Mesenchymal stem cell (in vitro differentiated cells and primary cell): ENCODE data around the gene SCN8A.

Experiments
- DNase-seq: peaks from one replicate; pipeline ENCODE4 v3.0.0-alpha.2; 2013
- H2AFZ ChIP-seq: one replicate; pipeline ENCODE4 v1.6.1; 2013; ENCODE audit warnings: low read depth, mild to moderate bottlenecking, control low read depth, inconsistent platforms, low read length, moderate library complexity
- H2AK5ac ChIP-seq: 2 replicates; pipeline ENCODE4 v1.6.1; 2013; ENCODE audit warnings: low read length, moderate library complexity, mild to moderate bottlenecking, inconsistent platforms; ENCODE audit not compliant: severe bottlenecking
- H2BK120ac ChIP-seq: one replicate; pipeline ENCODE4 v1.6.1; 2013; ENCODE audit warnings: low read depth, mild to moderate bottlenecking, inconsistent platforms, low read length, moderate library complexity
- H2BK12ac ChIP-seq, 2 experiments: one replicate each; pipeline ENCODE4 v1.6.1; 2013; ENCODE audit warnings: inconsistent platforms in 2 of 2, low read length in 2 of 2, mild to moderate bottlenecking in 2 of 2, moderate library complexity in 2 of 2, control low read depth in 1 of 2
- H2BK15ac ChIP-seq: one replicate; pipeline ENCODE4 v1.6.1; 2013; ENCODE audit warnings: mild to moderate bottlenecking, low read depth, inconsistent platforms; ENCODE audit not compliant: poor library complexity, severe bottlenecking
- H2BK5ac ChIP-seq: 2 replicates; pipeline ENCODE4 v1.6.1; 2013; ENCODE audit warnings: low read depth, mild to moderate bottlenecking, low read length, control low read depth, inconsistent platforms; ENCODE audit not compliant: poor library complexity, severe bottlenecking
- H3K14ac ChIP-seq, 2 experiments: one replicate each; pipeline ENCODE4 v1.6.1; 2013; ENCODE audit warnings: inconsistent platforms in 2 of 2, low read length in 2 of 2, control low read depth in 1 of 2, mild to moderate bottlenecking in 1 of 2, moderate library complexity in 1 of 2
- H3K18ac ChIP-seq, 2 experiments: one replicate each; pipeline ENCODE4 v1.6.1; 2013; ENCODE audit warnings: inconsistent platforms in 2 of 2, low read length in 2 of 2, control low read depth in 1 of 2, low read depth in 1 of 2, mild to moderate bottlenecking in 1 of 2
- H3K23ac ChIP-seq, 2 experiments: one replicate each; pipeline ENCODE4 v1.6.1; 2013; ENCODE audit warnings: inconsistent platforms in 2 of 2, low read length in 2 of 2, mild to moderate bottlenecking in 2 of 2, moderate library complexity in 2 of 2, control low read depth in 1 of 2
- H3K27ac ChIP-seq: 2 replicates; pipeline ENCODE4 v1.5.1; 2013; ENCODE audit warnings: mild to moderate bottlenecking, moderate library complexity, low read length, control low read depth, inconsistent platforms; ENCODE audit not compliant: poor library complexity, severe bottlenecking
- H3K27me3 ChIP-seq, 2 experiments: 2 replicates each; pipeline versions ENCODE4 v1.6.1 to v1.7.0; 2013; ENCODE audit warnings: low read length in 2 of 2, mild to moderate bottlenecking in 2 of 2, moderate library complexity in 2 of 2, control low read depth in 1 of 2, inconsistent platforms in 1 of 2; ENCODE audit not compliant: control insufficient read depth in 1 of 2, insufficient read depth in 1 of 2
- H3K36me3 ChIP-seq, 2 experiments: 2 replicates each; pipeline versions ENCODE4 v1.6.1 to v1.7.0; 2013; ENCODE audit warnings: low read length in 2 of 2, control low read depth in 1 of 2, inconsistent platforms in 1 of 2, low read depth in 1 of 2, mild to moderate bottlenecking in 1 of 2; ENCODE audit not compliant: insufficient read depth in 2 of 2, control insufficient read depth in 1 of 2
- H3K4ac ChIP-seq, 2 experiments: one replicate each; pipeline ENCODE4 v1.6.1; 2013; ENCODE audit warnings: inconsistent platforms in 2 of 2, low read length in 2 of 2, mild to moderate bottlenecking in 2 of 2, moderate library complexity in 2 of 2, control low read depth in 1 of 2, low read depth in 1 of 2
- H3K4me1 ChIP-seq: 2 replicates; pipeline ENCODE4 v1.6.1; 2013; ENCODE audit warnings: low read depth, low read length, control low read depth; ENCODE audit not compliant: control insufficient read depth, insufficient read depth
- H3K4me2 ChIP-seq: 2 replicates; pipeline ENCODE4 v1.6.1; 2013; ENCODE audit warnings: low read length, mild to moderate bottlenecking, inconsistent platforms; ENCODE audit not compliant: poor library complexity, severe bottlenecking
- H3K4me3 ChIP-seq, 2 experiments: 2 replicates each; pipeline versions ENCODE4 v1.5.1 to v1.7.0; 2013; ENCODE audit warnings: low read length in 2 of 2, mild to moderate bottlenecking in 2 of 2, control low read depth in 1 of 2, low read depth in 1 of 2; ENCODE audit not compliant: insufficient read depth in 1 of 2
- H3K79me1 ChIP-seq: replicated peaks from 2 replicates; pipeline ENCODE4 v1.6.1; 2013; ENCODE audit warnings: mild to moderate bottlenecking, control low read depth, low read length, inconsistent platforms; ENCODE audit not compliant: poor library complexity, severe bottlenecking
- H3K9ac ChIP-seq: 2 replicates; pipeline ENCODE4 v1.7.0; 2013; ENCODE audit warnings: mild to moderate bottlenecking, low read length, moderate library complexity
- H3K9me3 ChIP-seq: 2 replicates; pipeline ENCODE4 v1.7.0; 2013; ENCODE audit warnings: mild to moderate bottlenecking, low read length; ENCODE audit not compliant: control insufficient read depth
- H4K8ac ChIP-seq: one replicate; pipeline ENCODE4 v1.6.1; 2013; ENCODE audit warnings: inconsistent platforms, mild to moderate bottlenecking, low read length, moderate library complexity
- H4K91ac ChIP-seq: one replicate; pipeline ENCODE4 v1.6.1; 2013; ENCODE audit warnings: mild to moderate bottlenecking, low read length, inconsistent platforms
- WGBS: methylation state at CpG from one replicate; pipeline ENCODE4 v1.1.7; 2013; ENCODE audit warnings: mixed read lengths; 5-methylcytosine and 5-hydroxymethylcytosine counted together

SCN8A gene

GRCh38 chr12:51729331-51729730, 138.3 kb downstream of the SCN8A start:
- no peak overlapping the region for H2BK12ac ChIP-seq
- H2BK5ac ChIP-seq, result no peak overlapping the region
- peaks cover 0 to 36% of the 10 kb centered on the region in 2 experiments for H3K36me3 ChIP-seq
- WGBS, result no CpG with 5 or more reads among the region's 4 CpGs
- H4K8ac ChIP-seq, result no peak overlapping the region
- H3K4ac ChIP-seq, result no peak overlapping the region
- no peak overlapping the region for H2BK15ac ChIP-seq
- no peak overlapping the region for H4K91ac ChIP-seq
- no peak overlapping the region for H3K18ac ChIP-seq
- H2BK120ac ChIP-seq, result no peak overlapping the region
- H3K79me1 ChIP-seq, result no peaks in the 10 kb centered on the region
- H3K4me2 ChIP-seq, result no peak overlapping the region
- H3K9me3 ChIP-seq, result peaks cover 4% of the 10 kb centered on the region
- no peak overlapping the region for H3K4me3 ChIP-seq
- no peak overlapping the region for H3K9ac ChIP-seq
- H2AFZ ChIP-seq, result no peak overlapping the region
- H2AK5ac ChIP-seq, result no peak overlapping the region
- no peaks in the 10 kb centered on the region for H3K4me1 ChIP-seq
- no peak overlapping the region for H3K14ac ChIP-seq
- no peak overlapping the region for H3K27ac ChIP-seq
- H3K27me3 ChIP-seq, result no peaks in the 10 kb centered on the region
- peak; percentile 22 for DNase-seq
- H3K23ac ChIP-seq, result no peak overlapping the region

GRCh38 chr12:51730745-51731144, 139.7 kb downstream of the SCN8A start:
- Histone ChIP-seq H3K4me2 (no peak overlapping the region), H3K36me3 (peaks cover 0 to 32% of the 10 kb centered on the region in 2 experiments), H3K9ac (no peak overlapping the region), H3K27me3 (no peaks in the 10 kb centered on the region), H3K4me1 (no peaks in the 10 kb centered on the region), H2AFZ (no peak overlapping the region), H2BK120ac (no peak overlapping the region), H3K23ac (no peak overlapping the region), H3K4me3 (no peak overlapping the region), H3K14ac (no peak overlapping the region), H3K9me3 (peaks cover 4% of the 10 kb centered on the region), H2BK15ac (no peak overlapping the region), H3K79me1 (no peaks in the 10 kb centered on the region), H4K91ac (no peak overlapping the region), H3K27ac (no peak overlapping the region), H2BK5ac (no peak overlapping the region), H4K8ac (no peak overlapping the region), H2AK5ac (no peak overlapping the region), H3K4ac (no peak overlapping the region), H2BK12ac (no peak overlapping the region), H3K18ac (no peak overlapping the region)
- DNase-seq, result no peak
- WGBS, result 100% methylated on average over 1 of the region's 2 CpGs

- Histone ChIP-seq H2BK12ac (no peak overlapping the region), H3K9me3 (peaks cover 2% of the 10 kb centered on the region)
- WGBS, result 100% methylated on average over 2 of the region's 2 CpGs
Measured at GRCh38 chr12:51740536-51740935, 149.5 kb downstream of the SCN8A start.

GRCh38 chr12:51744235-51744634, 153.2 kb downstream of the SCN8A start:
- no peaks in the 10 kb centered on the region for H3K79me1 ChIP-seq
- no peak overlapping the region for H2BK12ac ChIP-seq
- H2BK120ac ChIP-seq, result no peak overlapping the region
- H3K4me1 ChIP-seq, result no peaks in the 10 kb centered on the region
- no peak overlapping the region for H3K4ac ChIP-seq
- no peak overlapping the region for H3K27ac ChIP-seq
- H3K23ac ChIP-seq, result no peak overlapping the region
- H2AK5ac ChIP-seq, result no peak overlapping the region
- no peak overlapping the region for H3K4me2 ChIP-seq
- no peak overlapping the region for H3K9ac ChIP-seq
- WGBS, result 83% methylated on average over 6 of the region's 6 CpGs
- H2BK15ac ChIP-seq, result no peak overlapping the region
- H3K4me3 ChIP-seq, result no peak overlapping the region
- no peak overlapping the region for H3K18ac ChIP-seq
- peaks cover 0 to 69% of the 10 kb centered on the region in 2 experiments for H3K36me3 ChIP-seq
- no peak overlapping the region for H4K8ac ChIP-seq
- peaks cover 0 to 4% of the 10 kb centered on the region in 2 experiments for H3K27me3 ChIP-seq
- no peak overlapping the region for H3K14ac ChIP-seq
- H2AFZ ChIP-seq, result no peak overlapping the region
- H4K91ac ChIP-seq, result no peak overlapping the region
- peak; percentile 19 for DNase-seq
- peaks cover 2% of the 10 kb centered on the region for H3K9me3 ChIP-seq
- H2BK5ac ChIP-seq, result no peak overlapping the region

More at GRCh38 chr12:51740536-51740935, 149.5 kb downstream of the SCN8A start:
- Histone ChIP-seq H3K36me3 (peaks cover 0 to 36% of the 10 kb centered on the region in 2 experiments), H4K8ac (no peak overlapping the region), H3K4me3 (no peak overlapping the region), H3K4ac (no peak overlapping the region), H4K91ac (no peak overlapping the region), H2BK15ac (no peak overlapping the region), H3K79me1 (no peaks in the 10 kb centered on the region), H3K4me2 (no peak overlapping the region), H2AFZ (no peak overlapping the region), H3K18ac (no peak overlapping the region), H3K9ac (no peak overlapping the region), H2BK120ac (no peak overlapping the region), H3K14ac (no peak overlapping the region), H3K27ac (no peak overlapping the region), H3K4me1 (no peaks in the 10 kb centered on the region), H3K27me3 (no peaks in the 10 kb centered on the region), H2AK5ac (no peak overlapping the region), H2BK5ac (no peak overlapping the region), H3K23ac (no peak overlapping the region)
- no peak for DNase-seq
